GM12872 (cell line): ENCODE measurements around the gene COL4A2.

ENCODE experiments used
- CTCF ChIP-seq: IDR thresholded peaks from 3 replicates; pipeline ENCODE4 v1.5.1; 2011; ENCODE audit warnings: low read depth, mild to moderate bottlenecking, low read length, moderate library complexity; ENCODE audit not compliant: insufficient read depth

The COL4A2 gene

GRCh38 chr13:110396476-110396875, 89.4 kb downstream of the COL4A2 start:
- no peak for TF ChIP-seq CTCF

GRCh38 chr13:110396913-110397381, 89.9 kb downstream of the COL4A2 start:
- no peak for TF ChIP-seq CTCF

GRCh38 chr13:110397436-110398115, 90.5 kb downstream of the COL4A2 start:
- TF ChIP-seq CTCF: no peak

- TF ChIP-seq CTCF: no peak
Observed at GRCh38 chr13:110398564-110399507, 91.8 kb downstream of the COL4A2 start.

- no peak for TF ChIP-seq CTCF
Observed at GRCh38 chr13:110399801-110400200, 92.7 kb downstream of the COL4A2 start.

- no peak for TF ChIP-seq CTCF
Observed at GRCh38 chr13:110400786-110401533, 93.9 kb downstream of the COL4A2 start.
